HepG2 (cell line): ENCODE measurements around the gene TOR1AIP1. TPM values are rescaled to one million over a fixed set of nuclear protein-coding genes. Genes with fewer than 3 reads are reported as not detected.

Experiments
- ATAC-seq: fragments of 200-7000 bp; cut with Tn5 transposase; 3 replicates; pipeline ENCODE4 v1.9.1; 2020; ENCODE audit warnings: mild to moderate bottlenecking, moderate library complexity
- BruUV-seq: library from RNA; stranded (reverse); fragments of 400-500 nt; replicated peaks from 2 replicates; lab custom pipeline; 2021; lab: Mats Ljungman, UMichigan
- CTCF ChIA-PET: fragments of 300-600 bp; formaldehyde crosslinking; extraction: SDS; loops from one replicate; lab custom pipeline; 2021; ENCODE audit warnings: low total read pairs, inconsistent platforms, low intra/inter-chr PET ratio; lab: Yijun Ruan, JAX
- POLR2A ChIA-PET: fragments of 350-600 bp; sonication (Branson Sonifier 250); formaldehyde crosslinking; loops from one replicate; lab custom pipeline; 2020; ENCODE audit warnings: antibody characterized with exemption, inconsistent platforms; lab: Yijun Ruan, JAX
- DNase-seq: peaks from one replicate; pipeline ENCODE4 v3.0.0-alpha.2; 2015; ENCODE audit warnings: low spot score
- FAIRE-seq: peaks from 3 replicates; lab custom pipeline; 2011; peaks lifted over from hg19 to GRCh38; lab: Jason Lieb, UNC
- H2AFZ ChIP-seq: one replicate; pipeline ENCODE4 v1.6.1; 2011; ENCODE audit warnings: low read length, inconsistent platforms
- H3K27ac ChIP-seq: fragments of 300-600 bp; 3 replicates; pipeline ENCODE4 v1.8.0; 2011; ENCODE audit warnings: mixed run types, mild to moderate bottlenecking, mixed read lengths, low read length, inconsistent platforms; ENCODE audit not compliant: insufficient read depth; ENCODE audit errors: extremely low read length
- H3K27me3 ChIP-seq, 2 experiments: fragments of 200-600 bp in 1 of 2; 2 replicates in 1 of 2; 3 replicates in 1 of 2; pipeline versions ENCODE4 v1.6.0 to v1.8.0; 2011; ENCODE audit warnings: low read length in 2 of 2, mild to moderate bottlenecking in 2 of 2, moderate library complexity in 2 of 2, inconsistent platforms in 1 of 2; ENCODE audit not compliant: insufficient read depth in 2 of 2, control insufficient read depth in 1 of 2
- H3K36me3 ChIP-seq, 2 experiments: fragments of 200-600 bp in 1 of 2; replicated peaks in 1 of 2; 2 replicates in 1 of 2; 3 replicates in 1 of 2; pipeline versions ENCODE4 v1.5.1 to v1.8.0; 2011; ENCODE audit warnings: low read length in 2 of 2, inconsistent platforms in 1 of 2; ENCODE audit not compliant: insufficient read depth in 2 of 2, control insufficient read depth in 1 of 2
- H3K4me1 ChIP-seq: 2 replicates; pipeline ENCODE4 v1.5.1; 2012; ENCODE audit warnings: low read length, inconsistent platforms; ENCODE audit not compliant: insufficient read depth
- H3K4me2 ChIP-seq: 2 replicates; pipeline ENCODE4 v1.6.0; 2011; ENCODE audit warnings: low read depth, low read length, inconsistent platforms
- H3K4me3 ChIP-seq, 3 experiments: fragments of 200-600 bp in 1 of 3; sonication (generic), shearing (Covaris generic) in 1 of 3; replicated peaks in 1 of 3; 2 replicates each; pipeline ENCODE4 v1.5.1; 2011 to 2016; ENCODE audit warnings: low read length in 3 of 3, inconsistent platforms in 2 of 3, low read depth in 2 of 3, mild to moderate bottlenecking in 2 of 3, control low read depth in 1 of 3, mixed read lengths in 1 of 3; ENCODE audit not compliant: insufficient read depth in 1 of 3
- H3K79me2 ChIP-seq: one replicate; pipeline ENCODE4 v1.6.1; 2011; ENCODE audit warnings: low read length, inconsistent platforms; ENCODE audit not compliant: insufficient read depth
- H3K9ac ChIP-seq: 2 replicates; pipeline ENCODE4 v1.6.0; 2011; ENCODE audit warnings: mild to moderate bottlenecking, low read depth, low read length, inconsistent platforms; ENCODE audit not compliant: insufficient read depth
- H3K9me3 ChIP-seq: 2 replicates; pipeline ENCODE4 v1.5.1; 2012; ENCODE audit warnings: mild to moderate bottlenecking, low read length
- H4K20me1 ChIP-seq: 2 replicates; pipeline ENCODE4 v1.6.0; 2011; ENCODE audit warnings: inconsistent platforms, mild to moderate bottlenecking, low read length, moderate library complexity; ENCODE audit not compliant: insufficient read depth
- FOXA3 ChIP-seq: IDR thresholded peaks from 2 replicates; pipeline ENCODE4 v1.6.1; 2016; ENCODE audit warnings: missing genetic modification reagents, missing compliant biosample characterization
- HIVEP1 ChIP-seq: sonication (generic); formaldehyde crosslinking; IDR thresholded peaks from 2 replicates; pipeline ENCODE4 v1.4.0; 2020; ENCODE audit warnings: mild to moderate bottlenecking, missing genetic modification reagents
- KLF12 ChIP-seq: sonication (generic); formaldehyde crosslinking; IDR thresholded peaks from 2 replicates; pipeline ENCODE4 v1.4.0; 2020; ENCODE audit warnings: missing genetic modification reagents, borderline replicate concordance
- MEF2D ChIP-seq: sonication (generic); formaldehyde crosslinking; IDR thresholded peaks from 2 replicates; pipeline ENCODE4 v1.5.1; 2020; ENCODE audit warnings: mild to moderate bottlenecking, missing genetic modification reagents
- MYNN ChIP-seq: sonication (generic); formaldehyde crosslinking; IDR thresholded peaks from 2 replicates; pipeline ENCODE4 v1.4.0; 2020; ENCODE audit warnings: mild to moderate bottlenecking, low read depth, missing genetic modification reagents
- NCOR1 ChIP-seq: fragments of 200-600 bp; sonication (generic); IDR thresholded peaks from 2 replicates; pipeline ENCODE4 v1.7.0; 2017; ENCODE audit warnings: antibody characterized with exemption, low read length, borderline replicate concordance
- RAD21 ChIP-seq: fragments of 450-650 bp; formaldehyde crosslinking; IDR thresholded peaks from 2 replicates; pipeline ENCODE4 v1.5.0; 2020; ENCODE audit warnings: mild to moderate bottlenecking
- ZMYM2 ChIP-seq: sonication (generic); formaldehyde crosslinking; IDR thresholded peaks from 2 replicates; pipeline ENCODE4 v1.8.0; 2022; ENCODE audit warnings: mild to moderate bottlenecking, missing genetic modification reagents
- ZNF724P ChIP-seq: sonication (generic); formaldehyde crosslinking; IDR thresholded peaks from 2 replicates; pipeline ENCODE4 v1.8.0; 2022; ENCODE audit warnings: missing genetic modification reagents, borderline replicate concordance
- ZNF75D ChIP-seq: sonication (generic); formaldehyde crosslinking; IDR thresholded peaks from 2 replicates; pipeline ENCODE4 v1.8.1; 2023; ENCODE audit warnings: missing genetic modification reagents, mild to moderate bottlenecking, borderline replicate concordance
- WGBS: methylation state at CpG from one replicate; pipeline ENCODE4 v1.1.6; 2017; ENCODE audit warnings: low lambda C conversion rate; 5-methylcytosine and 5-hydroxymethylcytosine counted together
- in situ Hi-C: cut with HindIII; loops from 2 replicates; pipeline ENCODE4 v1.10.0; 2017; ENCODE audit warnings: low pct_unique_long_range_greater_than_20kb; ENCODE audit not compliant: extremely low pct_ligation_motif_present
- intact Hi-C: fragments of 100-400 bp; cut with micrococcal nuclease; formaldehyde crosslinking; loops from one replicate; pipeline ENCODE4 v1.10.0; 2022; ENCODE audit not compliant: unreplicated experiment
- polyA plus RNA-seq, 8 experiments: library from polyadenylated mRNA; depleted of rRNA in 3 of 8; stranded (reverse) in 7 of 8; unstranded in 1 of 8; fragments of >200 nt; fragmentation: Illumina TruSeq in 4 of 8; extraction: Trizol in 4 of 8; gene quantifications; 2 replicates each; pipeline versions ENCODE4 v1.2.1 to v1.2.3, GENCODE V29; 2011 to 2016; ENCODE audit warnings: low read depth in 4 of 8, missing spikeins in 1 of 8, mixed read lengths in 1 of 8; ENCODE audit not compliant: insufficient read depth in 1 of 8
- total RNA-seq, 5 experiments: library from RNA; depleted of rRNA; stranded (reverse); fragments of >200 nt; fragmentation: Illumina TruSeq; extraction: Trizol; gene quantifications; 2 replicates each; pipeline ENCODE4 v1.2.3, GENCODE V29; 2016; ENCODE audit warnings: low read depth in 1 of 5
- TF ChIP-seq, protein P1 (sequence below): sonication (generic); formaldehyde crosslinking; IDR thresholded peaks from 2 replicates; pipeline ENCODE4 v1.5.1; 2020; ENCODE audit warnings: missing genetic modification reagents, mild to moderate bottlenecking, borderline replicate concordance
- TF ChIP-seq, protein P2 (sequence below): sonication (generic); formaldehyde crosslinking; IDR thresholded peaks from 2 replicates; pipeline ENCODE4 v1.5.0; 2020; ENCODE audit warnings: mild to moderate bottlenecking, low read depth, missing genetic modification reagents, borderline replicate concordance

TOR1AIP1 gene
- total and polyA plus RNA-seq, 2 of the 13 experiments (the other 11 are each of a cell fraction or from before 2014, with no cell fraction given) = 15.6 to 29.0 TPM

DNA sequence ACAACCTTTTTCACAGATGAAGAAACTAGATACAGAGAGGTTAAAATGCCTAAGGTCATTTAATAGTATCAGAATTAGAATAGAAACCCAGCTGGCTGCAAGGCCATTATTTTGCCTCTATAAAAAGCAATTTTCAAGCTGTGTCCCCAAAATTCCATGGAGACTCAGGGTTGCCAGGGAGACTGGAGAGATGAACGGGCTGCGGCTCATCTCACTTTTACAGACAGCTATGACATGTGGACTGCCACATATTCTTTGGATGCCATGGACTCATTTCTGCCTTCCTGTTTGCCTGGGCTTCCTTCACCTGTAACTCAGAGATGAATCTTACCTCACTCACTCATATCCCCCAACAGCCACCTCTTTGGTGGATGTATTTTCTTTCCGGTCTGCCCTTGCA is 21.4 kb upstream of the TOR1AIP1 start:
- in situ Hi-C loops (no loop called here), intact Hi-C loops (no loop called here)
- Histone ChIP-seq H3K4me3 (no peak overlapping the region), H3K36me3 (peaks cover 13 to 33% of the 10 kb centered on the region in 2 experiments), H3K9ac (no peak overlapping the region), H3K4me2 (no peak overlapping the region), H3K9me3 (no peaks in the 10 kb centered on the region), H4K20me1 (peaks cover 17% of the 10 kb centered on the region), H3K27me3 (no peaks in the 10 kb centered on the region), H2AFZ (no peak overlapping the region), H3K27ac (no peak overlapping the region), H3K79me2 (no peaks in the 10 kb centered on the region), H3K4me1 (no peaks in the 10 kb centered on the region)
- DNase-seq (no peak), ATAC-seq (no peak), FAIRE-seq (no peak)
- TF ChIP-seq, protein P1, sequence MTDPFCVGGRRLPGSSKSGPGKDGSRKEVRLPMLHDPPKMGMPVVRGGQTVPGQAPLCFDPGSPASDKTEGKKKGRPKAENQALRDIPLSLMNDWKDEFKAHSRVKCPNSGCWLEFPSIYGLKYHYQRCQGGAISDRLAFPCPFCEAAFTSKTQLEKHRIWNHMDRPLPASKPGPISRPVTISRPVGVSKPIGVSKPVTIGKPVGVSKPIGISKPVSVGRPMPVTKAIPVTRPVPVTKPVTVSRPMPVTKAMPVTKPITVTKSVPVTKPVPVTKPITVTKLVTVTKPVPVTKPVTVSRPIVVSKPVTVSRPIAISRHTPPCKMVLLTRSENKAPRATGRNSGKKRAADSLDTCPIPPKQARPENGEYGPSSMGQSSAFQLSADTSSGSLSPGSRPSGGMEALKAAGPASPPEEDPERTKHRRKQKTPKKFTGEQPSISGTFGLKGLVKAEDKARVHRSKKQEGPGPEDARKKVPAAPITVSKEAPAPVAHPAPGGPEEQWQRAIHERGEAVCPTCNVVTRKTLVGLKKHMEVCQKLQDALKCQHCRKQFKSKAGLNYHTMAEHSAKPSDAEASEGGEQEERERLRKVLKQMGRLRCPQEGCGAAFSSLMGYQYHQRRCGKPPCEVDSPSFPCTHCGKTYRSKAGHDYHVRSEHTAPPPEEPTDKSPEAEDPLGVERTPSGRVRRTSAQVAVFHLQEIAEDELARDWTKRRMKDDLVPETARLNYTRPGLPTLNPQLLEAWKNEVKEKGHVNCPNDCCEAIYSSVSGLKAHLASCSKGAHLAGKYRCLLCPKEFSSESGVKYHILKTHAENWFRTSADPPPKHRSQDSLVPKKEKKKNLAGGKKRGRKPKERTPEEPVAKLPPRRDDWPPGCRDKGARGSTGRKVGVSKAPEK (CRISPR knock-in tag) = no peak
- TF ChIP-seq MEF2D (CRISPR knock-in tag) (no peak), NCOR1 (no peak), ZNF724P (no peak), HIVEP1 (CRISPR knock-in tag) (no peak), ZNF75D (CRISPR knock-in tag) (no peak), MYNN (no peak), ZMYM2 (CRISPR knock-in tag) (no peak), KLF12 (no peak), RAD21 (CRISPR knock-in tag) (no peak), FOXA3 (CRISPR knock-in tag) (no peak)
- TF ChIP-seq, protein P2, sequence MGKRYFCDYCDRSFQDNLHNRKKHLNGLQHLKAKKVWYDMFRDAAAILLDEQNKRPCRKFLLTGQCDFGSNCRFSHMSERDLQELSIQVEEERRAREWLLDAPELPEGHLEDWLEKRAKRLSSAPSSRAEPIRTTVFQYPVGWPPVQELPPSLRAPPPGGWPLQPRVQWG (CRISPR knock-in tag) = no peak
- WGBS = 99% methylated on average over 3 of the region's 3 CpGs
- POLR2A ChIA-PET = no interaction called here
- no TSS peak for BruUV-seq
- CTCF ChIA-PET = no interaction called here
